Fibroblast of skin of left biceps (primary cell): ENCODE data around the gene CENPT.
A peak's percentile ranks its signal among the peaks of the same experiment; 100 is the strongest.

Experiments
- DNase-seq, 2 experiments: peaks; one replicate each; pipeline ENCODE4 v3.0.0-alpha.2; 2013; ENCODE audit warnings: low read depth in 2 of 2

Gene CENPT

GRCh38 chr16:67847064-67847861, at the start of gene CENPT:
TSS of gene CENPT (minus strand) at chr16:67847693. CDS start at chr16:67833859, 13,834 bp downstream.
- DNase-seq, result no peak

DNA sequence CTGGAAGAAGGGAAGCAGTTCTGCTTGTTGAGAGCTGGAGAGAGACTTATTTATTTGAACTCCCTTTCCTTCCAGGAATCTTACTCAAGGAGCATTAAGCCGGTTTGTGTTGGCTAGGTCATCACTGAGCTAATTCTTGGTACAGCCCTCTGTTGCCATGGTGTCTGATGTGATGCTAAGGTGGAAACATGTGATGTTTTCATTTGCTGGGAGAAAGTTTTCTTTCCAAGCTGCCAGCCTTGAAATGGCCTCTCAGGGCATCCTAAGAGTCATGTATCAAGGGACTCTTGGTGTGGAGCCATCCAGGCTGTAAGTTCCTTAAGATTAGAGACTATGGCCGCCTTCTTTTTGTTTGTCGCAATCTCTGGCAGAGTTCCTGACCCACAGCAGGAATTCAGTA, 49.7 kb upstream of the CENPT start:
- no peak for DNase-seq

GRCh38 chr16:67893743-67894399, 46.4 kb upstream of the CENPT start:
- no peak for DNase-seq

DNA sequence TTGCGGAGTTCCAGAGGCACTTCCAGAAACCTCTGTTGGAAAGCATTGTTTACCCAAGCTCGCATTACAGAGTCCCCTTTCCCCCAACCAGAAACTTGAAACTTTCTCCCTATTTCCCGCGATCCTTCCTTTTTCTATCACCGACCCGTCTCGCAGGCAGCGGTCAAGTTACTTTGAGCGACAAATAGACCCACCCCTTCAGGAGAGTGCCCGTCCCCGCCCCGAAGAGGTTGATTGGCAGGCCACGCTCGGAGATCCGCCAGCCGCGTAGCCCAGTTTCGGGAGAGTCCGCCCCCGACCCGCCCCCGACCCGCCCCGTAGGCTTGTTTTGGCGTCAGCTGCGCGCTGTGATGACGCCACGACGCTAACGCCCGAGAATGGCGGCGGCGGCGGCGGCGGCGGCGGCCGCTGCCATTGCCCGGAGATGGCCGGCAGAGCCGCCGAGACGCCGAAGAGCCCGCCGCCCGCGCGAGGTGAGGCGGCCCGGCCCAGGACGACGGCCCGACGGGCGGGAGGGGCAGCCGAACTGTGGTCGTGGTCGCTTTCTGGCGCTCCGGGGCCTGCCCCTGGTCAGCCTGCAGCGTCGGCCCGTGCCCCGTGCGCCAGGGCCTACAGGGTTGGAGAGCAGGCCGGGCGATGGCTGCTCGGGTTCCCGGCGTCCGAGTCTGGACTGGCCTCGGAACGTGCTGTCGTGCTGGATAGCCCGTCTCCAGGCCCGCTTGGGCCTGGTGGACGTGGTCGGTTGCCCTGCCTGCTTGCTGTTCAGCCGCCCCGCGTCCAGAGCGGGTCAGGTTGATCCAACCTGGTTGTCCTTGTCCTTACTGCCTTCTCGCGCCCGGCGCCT, 45.6 kb upstream of the CENPT start, which contains the start of gene PSKH1:
TSS of gene PSKH1 (plus strand) at position 356 of the 844 bp plus-strand sequence. CDS start 15,496 bp downstream, outside the sequence.
- peak; percentile 82 to 89 for DNase-seq

DNA sequence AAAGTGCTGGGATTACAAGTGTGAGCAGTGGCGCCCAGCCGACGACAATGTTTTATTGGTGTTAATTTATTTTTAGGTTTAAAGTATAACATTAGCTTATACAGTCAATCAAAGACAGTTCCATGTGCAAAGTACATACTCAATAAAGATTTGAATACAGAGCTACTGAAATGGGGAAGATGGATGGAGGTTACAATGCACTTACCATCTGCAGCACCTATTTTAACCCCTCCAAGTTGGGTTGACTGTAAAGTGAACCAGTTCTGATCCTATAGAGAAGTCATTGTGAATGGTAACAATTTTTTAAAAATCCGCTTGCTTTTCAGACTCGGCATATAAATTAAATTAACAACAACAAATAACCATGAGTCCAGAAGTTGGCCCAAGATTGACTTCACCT, 44.9 kb upstream of the CENPT start:
- DNase-seq, result no peak

DNA sequence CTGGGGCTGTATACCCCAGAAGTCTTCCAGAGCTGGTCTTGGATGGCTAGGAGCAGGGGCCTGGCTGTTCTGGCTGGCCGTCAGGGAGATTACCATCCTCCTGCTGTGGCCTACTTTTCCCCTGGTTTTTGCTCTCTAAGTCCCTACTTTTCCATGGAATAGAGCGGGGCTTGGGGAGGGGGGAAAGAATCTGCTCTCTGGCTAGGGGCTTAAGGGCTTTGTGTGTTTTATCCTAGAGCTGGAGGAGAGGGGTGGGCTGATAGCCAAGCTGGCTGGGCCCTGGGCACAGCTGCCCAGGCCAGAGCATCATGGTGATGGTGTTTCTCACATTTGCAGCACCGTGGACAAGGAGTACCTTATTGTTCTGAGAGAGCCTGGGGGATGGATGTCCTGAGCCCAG, 40.8 kb upstream of the CENPT start:
- no peak for DNase-seq

DNA sequence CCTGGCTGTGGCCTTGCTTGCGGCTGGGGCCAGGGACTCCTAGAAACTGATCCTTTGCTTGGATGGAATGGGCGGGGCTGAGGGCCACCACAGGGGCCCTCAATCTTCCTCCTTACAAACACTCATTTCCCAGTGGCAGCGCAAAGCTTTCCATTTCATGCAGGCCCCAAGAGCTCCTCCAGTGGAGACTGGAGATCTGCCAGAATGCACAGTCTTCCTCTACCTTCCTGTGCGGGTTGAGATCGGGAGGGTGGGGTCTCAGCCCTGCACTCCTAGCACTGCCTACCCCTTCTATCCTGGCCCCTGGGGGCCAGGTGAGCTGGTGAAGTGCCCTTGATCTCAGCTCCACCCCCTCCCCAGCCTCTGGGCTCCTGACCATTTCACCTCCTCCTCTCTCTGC, 38.9 kb upstream of the CENPT start:
- DNase-seq, result no peak

- DNase-seq, result no peak
These were observed 38.5 kb upstream of the CENPT start for GRCh38 chr16:67885976-67886375.

- no peak for DNase-seq
These were observed 38.1 kb upstream of the CENPT start for GRCh38 chr16:67885545-67885944.

GRCh38 chr16:67884684-67885083, 37.2 kb upstream of the CENPT start, which contains the start of gene NRN1L:
TSS of gene NRN1L (plus strand) at chr16:67884885. CDS start at chr16:67884904, 19 bp downstream.
- DNase-seq, result peak; percentile 66

DNA sequence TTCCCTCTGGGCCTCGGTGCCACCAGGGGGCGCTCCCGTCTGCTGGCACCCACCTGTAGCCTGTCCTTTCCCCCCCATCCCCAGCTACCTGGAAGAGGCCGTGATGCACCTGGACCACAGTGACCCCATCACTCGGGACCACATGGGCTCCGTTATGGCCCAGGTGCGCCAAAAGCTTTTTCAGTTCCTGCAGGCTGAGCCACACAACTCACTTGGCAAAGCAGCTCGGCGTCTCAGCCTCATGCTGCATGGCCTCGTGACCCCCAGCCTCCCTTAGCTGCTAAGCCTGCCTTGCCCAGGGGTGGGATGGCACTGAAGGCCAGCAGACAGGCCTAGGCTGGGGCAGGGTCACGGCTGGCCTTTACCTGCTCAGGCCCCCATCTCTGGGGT, 36.4 kb upstream of the CENPT start:
- no peak for DNase-seq

DNA sequence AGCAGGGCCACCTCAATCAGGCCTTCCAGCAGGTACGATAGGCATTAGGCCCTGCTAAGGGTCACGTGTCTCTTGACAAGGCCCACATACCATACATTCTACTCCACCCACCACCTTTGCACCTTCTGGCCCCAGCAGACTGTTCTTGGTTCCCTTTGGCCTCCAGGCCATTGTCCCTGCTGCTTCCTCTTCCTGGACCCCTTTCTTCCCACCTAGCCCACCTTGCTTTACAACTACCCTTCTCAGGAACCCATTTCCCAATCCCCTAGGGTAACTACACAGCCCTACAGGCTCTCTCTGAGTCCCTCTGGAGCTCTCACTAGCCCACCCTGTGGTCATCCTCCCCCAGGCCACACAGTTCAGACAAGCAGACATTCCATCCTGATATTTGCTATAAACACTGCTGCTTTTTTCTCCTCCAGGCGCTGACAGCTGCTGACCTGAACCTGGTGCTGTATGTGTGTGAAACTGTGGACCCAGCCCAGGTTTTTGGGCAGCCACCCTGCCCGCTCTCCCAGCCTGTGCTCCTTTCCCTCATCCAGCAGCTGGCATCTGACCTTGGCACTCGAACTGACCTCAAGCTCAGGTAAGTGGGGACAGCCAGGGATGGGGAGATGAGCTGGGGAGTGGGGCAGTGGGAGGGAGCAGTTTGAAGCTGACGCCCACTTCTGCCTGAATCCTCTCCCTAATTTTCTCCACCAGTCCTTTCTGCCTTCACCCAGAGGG, 35.8 kb upstream of the CENPT start:
- DNase-seq, result no peak

DNA sequence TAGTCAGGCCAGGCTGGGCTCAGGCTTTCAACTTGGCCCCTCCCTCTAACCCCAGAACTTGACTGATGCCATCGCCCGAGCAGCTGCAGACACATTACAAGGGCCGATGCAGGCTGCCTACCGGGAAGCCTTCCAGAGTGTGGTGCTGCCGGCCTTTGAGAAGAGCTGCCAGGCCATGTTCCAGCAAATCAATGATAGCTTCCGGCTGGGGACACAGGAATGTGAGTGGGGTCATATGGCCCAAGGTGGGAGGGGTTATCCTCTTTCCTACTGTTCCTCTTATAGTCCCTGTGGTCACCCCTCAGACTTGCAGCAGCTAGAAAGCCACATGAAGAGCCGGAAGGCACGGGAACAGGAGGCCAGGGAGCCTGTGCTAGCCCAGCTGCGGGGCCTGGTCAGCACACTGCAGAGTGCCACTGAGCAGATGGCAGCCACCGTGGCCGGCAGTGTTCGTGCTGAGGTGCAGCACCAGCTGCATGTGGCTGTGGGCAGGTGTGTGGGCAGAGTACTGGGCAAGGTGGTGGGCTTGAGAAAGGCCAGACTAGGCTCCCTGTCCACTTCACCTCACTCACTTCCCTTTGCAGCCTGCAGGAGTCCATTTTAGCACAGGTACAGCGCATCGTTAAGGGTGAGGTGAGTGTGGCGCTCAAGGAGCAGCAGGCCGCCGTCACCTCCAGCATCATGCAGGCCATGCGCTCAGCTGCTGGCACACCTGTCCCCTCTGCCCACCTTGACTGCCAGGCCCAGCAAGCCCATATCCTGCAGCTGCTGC, 35.1 kb upstream of the CENPT start:
- no peak for DNase-seq

GRCh38 chr16:67881621-67882161, 34.2 kb upstream of the CENPT start:
- DNase-seq, result no peak

DNA sequence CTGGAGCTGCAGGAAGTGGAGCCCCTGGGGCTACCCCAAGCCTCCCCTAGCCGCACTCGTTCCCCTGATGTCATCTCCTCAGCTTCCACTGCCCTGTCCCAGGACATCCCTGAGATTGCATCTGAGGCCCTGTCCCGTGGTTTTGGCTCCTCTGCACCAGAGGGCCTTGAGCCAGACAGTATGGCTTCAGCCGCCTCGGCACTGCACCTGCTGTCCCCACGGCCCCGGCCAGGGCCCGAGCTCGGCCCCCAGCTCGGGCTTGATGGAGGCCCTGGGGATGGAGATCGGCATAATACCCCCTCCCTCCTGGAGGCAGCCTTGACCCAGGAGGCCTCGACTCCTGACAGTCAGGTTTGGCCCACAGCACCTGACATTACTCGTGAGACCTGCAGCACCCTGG, 33.1 kb upstream of the CENPT start:
- no peak for DNase-seq

- no peak for DNase-seq
These were observed 32.4 kb upstream of the CENPT start for GRCh38 chr16:67879936-67880335.

GRCh38 chr16:67879462-67879861, 32.0 kb upstream of the CENPT start:
- DNase-seq, result no peak

- no peak for DNase-seq
These were observed 31.4 kb upstream of the CENPT start for GRCh38 chr16:67878846-67879245.

DNA sequence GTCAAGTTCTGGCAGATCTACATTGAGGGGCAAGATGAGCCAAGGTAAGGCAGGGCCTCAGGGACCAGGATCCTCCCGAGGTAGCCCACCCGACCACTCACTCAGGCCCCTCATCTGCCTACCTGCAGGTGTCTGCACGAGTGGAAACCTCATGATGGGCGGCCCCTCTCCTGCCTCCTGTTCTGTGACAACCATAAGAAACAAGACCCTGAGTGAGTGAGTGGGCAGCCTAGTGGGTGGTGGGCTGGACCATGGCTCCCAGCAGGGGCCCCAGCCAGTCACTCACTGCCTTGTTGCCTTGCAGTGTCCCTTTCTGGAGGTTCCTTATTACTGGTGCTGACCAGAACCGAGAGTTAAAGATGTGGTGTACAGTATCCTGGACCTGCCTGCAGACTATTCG, 30.7 kb upstream of the CENPT start:
- DNase-seq, result no peak

DNA sequence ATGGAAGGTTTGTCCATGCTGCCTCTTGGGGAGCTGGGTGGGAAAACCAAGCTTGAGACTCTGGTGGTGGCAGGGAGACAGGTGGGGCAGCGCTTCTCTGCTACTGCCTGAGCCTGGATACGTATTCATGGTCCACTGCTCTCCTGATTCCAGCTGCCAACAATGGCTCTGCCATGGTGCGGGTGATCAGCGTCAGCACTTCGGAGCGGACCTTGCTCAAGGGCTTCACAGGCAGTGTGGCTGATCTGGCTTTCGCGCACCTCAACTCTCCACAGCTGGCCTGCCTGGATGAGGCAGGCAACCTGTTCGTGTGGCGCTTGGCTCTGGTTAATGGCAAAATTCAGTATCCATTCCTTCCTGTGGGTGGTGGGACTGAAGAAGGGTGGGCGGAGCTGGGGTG, 29.6 kb upstream of the CENPT start:
- DNase-seq, result no peak

GRCh38 chr16:67874372-67874771, 26.9 kb upstream of the CENPT start:
- DNase-seq, result no peak
